GM19395 (cell line): ENCODE data around the gene SPATS2L.
A peak's percentile ranks its signal among the peaks of the same experiment; 100 is the strongest.

Experiments used
- ATAC-seq: cut with Tn5 transposase; IDR thresholded peaks from one replicate; pipeline ENCODE4 v1.9.1; 2021; ENCODE audit warnings: mild to moderate bottlenecking, moderate library complexity; ENCODE audit not compliant: unreplicated experiment

The SPATS2L gene

DNA sequence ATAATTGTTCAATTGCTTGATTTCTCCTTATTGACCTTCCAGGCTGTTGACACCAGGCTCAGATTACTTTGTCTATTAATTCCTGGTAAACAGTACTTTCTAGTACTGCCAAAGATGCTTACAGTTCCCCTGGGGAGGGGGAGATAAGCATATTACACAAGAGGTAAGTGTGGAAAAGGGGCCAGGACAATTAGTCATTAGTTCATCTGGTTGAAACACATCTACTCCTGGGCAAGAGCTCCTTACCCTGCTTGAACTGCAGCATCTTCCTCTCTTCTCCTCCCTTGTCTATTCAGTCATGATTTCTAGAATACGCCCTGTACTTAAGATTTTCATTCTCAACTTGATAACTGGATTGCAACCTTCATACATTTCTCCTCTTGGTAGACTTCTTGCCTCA, 10.4 kb upstream of the SPATS2L start:
- no peak for ATAC-seq

DNA sequence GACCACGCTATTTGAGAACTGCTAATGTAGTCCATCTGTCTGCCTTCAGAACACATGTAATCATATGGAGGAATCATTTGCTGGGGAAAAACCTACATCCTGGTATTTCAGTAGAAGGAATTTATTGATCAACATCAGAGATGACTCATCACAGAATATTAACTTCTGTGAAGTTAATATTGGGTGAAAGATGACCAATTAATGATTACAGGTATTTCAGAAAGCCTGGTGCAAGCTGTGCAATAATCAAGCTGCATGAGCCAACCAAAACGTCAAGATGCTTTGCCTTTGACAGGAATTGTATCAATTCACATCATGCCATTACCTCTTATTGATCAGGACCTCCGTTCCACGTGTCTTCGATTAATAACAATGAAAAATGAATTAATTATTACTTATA, 9.4 kb upstream of the SPATS2L start:
- no peak for ATAC-seq

DNA sequence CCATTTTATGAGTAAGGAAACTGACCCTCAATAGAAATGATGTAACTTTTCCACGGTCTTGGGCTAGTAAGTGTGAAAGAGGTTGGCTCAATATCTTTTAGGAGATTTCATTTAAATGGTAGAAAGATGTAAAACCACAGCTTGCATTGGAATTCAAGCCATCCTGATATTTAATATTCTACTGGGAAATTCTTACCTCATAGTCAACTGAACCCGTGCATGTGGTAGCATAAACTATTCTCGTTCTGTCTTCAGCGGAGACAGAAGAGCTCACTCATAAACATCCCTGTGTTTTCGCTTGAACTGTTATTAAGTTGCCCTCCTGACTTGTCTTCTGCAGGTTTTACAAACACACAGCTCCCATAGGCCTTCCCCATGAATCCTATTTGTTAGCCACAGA, 8.5 kb upstream of the SPATS2L start:
- no peak for ATAC-seq

DNA sequence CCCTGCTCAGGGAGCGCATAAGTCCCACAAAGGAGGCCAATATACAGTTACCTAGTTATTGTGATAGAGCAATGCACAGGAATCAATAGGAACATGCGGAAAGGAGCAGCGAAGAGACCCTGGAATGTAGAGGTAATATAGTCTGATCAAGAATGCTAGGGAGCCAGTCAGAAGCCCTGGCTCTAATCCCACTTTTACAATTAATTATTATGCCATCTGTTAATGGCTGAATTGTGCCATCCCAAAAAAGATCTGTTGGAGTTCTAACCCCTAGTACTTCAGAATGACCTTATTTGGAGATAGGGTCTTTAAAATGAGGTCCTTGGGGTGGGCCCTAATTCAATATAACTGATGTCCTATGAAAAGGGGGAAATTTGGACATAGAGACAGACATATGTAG, 7.7 kb upstream of the SPATS2L start:
- no peak for ATAC-seq

DNA sequence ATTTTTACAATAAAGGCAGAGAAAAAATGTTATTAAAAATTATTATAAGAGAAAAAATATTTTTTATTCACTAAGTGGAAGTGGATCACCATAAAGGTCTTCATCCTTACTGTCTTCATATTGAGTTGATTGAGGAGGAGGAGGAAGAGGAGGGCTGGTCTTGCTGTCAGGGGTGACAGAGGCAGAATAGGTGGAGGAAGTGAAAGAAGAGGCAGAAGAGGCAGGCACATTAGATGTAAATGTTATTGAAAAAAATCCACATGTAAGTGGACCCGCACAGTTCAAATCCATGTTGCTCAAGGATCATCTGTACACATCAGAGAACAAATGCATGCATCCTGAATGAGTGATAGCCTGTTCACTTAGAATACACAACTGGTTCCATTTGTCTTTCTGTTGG, 6.4 kb upstream of the SPATS2L start:
- no peak for ATAC-seq

DNA sequence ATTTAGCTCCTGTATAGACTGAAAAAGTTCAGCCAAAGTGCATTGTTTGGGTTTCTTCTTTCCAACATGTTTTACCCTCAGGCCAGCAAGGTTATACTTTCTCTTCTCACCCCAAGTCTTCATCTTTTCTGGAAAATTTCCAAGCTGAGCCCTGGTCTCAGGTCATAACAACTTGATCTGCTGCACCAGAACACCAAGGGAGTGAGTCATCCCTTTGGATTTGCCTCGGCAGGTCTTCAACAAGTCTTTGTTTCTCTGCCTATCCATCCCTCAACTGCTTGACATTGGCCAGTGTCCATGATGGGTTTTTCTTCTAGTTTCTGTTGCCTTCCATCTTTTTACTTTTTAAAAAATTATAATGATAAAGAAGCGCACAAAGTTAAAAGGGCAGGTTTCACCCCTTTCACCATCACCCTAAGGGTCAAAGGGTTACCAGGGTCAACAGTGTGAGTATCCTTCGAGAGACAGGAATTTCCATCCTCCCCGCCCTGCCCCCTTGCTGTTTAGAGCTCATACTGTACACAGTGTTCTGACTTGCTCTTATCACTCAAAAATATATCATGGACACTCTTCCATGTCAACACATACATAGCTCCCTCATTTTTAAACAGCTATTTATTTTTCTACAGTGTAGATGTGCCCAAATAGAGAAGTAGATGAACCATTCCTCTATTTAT, 5.7 kb upstream of the SPATS2L start:
- no peak for ATAC-seq

DNA sequence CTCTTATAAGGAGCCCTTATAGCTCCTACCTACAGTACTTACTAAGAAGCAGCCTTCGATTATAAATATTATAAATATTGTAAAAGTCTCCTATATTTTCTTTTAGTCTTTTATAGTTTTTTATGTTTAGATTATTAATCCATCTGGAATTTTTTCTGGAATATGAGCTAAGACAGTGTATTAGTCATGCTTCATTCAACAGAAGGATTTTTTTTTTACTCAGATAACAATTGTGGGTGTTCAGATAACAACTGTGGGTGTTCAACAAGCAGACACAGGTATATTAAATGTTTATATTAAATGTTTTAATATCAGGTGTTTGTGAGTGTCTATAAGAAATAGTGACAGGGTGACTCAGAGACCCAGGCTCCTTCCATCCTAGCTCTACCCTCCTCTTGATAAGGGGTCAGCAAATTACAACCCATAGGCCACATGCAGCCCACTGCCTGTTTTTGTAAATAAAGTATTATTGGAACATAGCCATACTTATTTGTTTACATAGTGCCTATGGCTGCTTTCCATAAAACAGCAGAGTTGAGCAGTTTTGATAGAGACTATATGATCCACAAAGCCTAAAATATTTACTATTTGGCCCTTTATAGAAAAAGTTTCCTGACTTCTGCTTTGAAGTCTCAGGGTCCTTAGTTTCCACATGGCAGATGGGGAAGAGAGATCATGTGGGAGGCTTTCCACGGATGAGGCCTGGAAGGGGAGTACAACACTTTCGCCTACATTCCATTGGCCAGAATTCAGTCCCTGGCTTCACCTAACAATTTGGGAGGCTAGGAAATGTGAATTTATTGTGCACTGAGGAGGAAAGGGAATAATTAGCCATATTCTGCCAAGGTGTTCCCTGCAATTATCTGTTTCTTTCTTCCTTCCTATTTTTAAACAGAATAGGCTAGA, 4.3 kb upstream of the SPATS2L start:
- no peak for ATAC-seq

DNA sequence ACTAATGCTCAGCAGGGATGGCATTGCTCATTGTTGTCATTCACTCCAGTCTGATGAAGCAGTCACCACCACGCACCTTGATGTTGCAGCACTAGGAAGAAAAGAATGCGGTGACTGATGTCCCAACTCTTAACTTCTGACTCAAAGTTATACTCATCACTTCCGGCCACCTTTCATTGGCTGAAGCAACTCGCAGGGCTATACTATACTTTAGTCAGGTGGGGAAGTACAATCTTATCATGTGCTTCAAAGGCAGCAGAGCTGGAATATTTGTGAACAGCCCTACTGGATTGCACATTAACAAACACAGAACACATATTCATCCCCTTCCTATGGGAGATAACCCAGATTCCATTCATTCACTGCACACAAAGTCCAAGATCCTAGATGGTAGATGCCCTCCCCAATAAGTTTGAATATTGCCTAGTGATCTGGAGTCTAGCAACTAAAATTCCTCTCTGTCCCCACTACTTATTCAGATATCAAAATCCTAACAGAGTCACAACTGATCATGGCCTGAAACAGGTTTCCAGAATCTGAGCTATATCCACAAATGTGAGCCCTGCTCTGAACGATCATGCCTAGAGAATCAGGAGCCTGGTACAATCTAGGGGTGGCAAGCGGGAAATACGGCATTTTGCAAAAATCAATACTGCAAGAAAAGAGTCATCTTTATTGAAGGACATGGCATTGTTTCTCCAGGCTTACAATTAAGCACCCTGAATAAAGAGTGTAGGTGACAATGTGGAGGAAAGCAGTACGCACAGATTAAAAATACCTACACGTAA, 3.4 kb upstream of the SPATS2L start:
- no peak for ATAC-seq

DNA sequence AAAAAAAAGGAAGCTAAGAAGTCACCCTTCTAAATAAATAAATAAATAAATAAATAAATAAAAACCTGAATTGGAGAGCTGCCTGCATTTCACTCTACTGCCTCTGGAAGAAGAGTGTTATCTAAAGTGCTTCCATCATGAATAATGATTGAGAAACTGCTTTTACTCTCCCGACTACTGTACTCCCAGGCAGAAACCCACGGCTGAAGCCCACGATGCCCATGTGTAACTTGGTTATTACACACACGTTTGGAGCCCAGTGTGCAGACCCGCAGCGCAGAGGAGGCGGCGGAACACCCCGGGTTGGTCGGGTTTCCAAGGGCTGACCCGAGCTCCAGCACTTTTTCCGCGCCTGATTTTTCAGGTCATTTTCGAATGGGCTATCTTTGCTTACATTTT, 697 bp upstream of the SPATS2L start:
- ATAC-seq: peak; percentile 8

DNA sequence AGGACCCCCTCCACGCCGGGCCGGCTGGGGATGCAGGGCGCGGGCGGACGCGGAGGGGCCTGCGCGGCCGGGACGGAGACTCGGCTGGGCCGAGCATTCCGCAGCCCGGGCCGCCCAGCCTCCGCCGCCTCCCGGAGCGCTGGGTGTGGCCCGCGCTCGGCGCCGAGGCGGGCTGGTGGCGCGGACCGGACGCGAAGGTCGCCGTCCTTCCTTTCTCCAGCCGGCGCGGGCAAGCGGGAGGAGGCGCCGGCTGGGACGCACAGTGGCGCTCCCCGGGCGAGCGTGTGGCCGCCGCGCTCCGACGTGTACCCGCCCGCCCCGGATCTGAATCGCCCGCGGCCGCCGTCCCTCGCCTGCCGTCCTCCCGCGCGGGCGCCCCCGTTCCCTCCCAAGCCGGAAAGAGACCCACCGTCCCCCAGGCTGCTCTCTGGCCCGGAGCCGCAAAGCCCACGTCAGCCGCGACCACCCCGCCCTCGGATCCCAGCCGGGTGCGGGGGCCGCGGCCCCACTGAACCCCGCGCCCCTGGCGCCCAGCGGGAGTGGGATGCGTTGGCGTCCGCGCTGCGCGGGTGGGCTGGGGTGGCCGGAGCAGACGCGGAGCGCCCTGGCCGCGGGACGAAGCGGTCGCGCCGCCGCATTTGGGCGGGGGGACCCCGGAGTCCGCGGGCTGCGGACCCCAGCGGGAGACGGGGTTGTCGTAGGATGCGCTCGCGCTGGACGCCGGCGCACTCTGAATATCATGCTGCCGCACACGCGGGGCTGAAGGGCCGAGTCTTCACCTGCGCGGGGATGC, 634 bp downstream of the SPATS2L start:
- peak; percentile 58 for ATAC-seq

DNA sequence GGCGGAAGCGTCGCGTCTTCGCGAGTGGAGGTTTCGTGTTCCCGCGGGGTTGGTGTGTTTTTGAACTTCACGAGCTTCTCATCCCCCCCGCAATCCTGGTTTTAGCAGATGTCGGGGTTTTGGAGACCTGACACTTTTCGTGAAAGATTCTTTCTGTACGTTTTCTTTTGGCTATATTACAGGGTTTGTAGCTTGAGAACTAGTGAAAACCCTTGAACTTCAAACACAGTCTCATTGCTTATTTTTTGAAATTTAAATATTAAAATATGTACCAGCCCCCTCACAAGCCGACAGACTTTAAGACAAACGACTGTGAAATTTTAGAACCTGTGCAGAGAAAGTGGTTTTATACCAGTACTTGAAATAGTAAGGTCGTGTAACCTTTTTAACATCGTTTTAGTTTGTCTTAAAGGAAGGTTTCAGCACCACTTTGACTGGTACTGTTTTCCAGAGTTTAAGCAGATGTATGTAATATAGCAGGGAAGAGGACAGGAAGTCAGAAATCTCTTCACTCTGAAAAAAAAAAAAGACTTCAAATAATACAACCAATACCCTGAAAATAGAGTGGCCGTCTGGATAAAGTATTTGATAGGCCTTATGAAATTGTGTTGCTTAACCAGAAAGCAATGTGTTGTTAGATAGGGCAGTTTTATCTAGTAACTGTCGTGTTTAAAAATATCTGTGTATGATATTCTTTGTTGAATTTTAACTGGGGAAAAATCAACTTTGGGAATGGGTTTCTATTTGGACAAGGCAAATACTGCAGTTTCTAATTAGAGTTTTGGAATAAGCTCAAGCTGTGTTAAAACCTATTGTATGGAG, 1.4 kb downstream of the SPATS2L start:
- no peak for ATAC-seq

DNA sequence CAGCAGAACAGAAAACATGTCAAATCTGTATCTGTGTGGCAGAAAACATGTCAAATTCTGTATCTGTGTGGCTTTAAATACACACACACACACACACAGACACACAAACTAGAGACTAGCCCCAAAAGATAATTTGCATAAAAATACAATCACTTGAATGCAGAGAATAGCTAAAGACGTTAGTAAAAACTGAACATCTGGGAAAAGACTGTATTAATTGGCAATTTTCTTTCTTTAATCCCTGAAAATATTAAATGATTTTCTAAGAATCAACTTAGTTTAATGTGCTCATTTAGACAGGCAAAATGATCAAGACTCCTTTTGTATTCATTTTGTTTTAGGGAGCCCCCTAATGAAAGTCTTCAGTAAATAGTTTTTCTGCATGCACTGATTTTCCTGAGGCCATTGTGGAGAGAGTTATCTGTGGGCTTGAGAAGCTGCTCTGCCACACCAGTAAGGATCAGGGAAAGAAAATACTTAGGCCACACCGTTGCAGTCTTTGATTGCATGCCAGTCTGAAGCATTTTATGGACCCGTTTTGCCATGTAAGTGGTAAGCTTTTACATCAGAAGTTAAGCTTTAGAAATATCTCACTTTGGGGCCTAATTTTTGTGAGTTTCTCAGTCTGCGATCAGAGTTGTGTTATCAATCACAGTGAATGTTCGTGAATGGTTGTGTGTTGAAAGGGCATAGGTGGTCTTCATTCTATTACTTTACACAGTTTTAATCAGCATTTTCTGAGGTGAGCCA, 2.2 kb downstream of the SPATS2L start:
- no peak for ATAC-seq

DNA sequence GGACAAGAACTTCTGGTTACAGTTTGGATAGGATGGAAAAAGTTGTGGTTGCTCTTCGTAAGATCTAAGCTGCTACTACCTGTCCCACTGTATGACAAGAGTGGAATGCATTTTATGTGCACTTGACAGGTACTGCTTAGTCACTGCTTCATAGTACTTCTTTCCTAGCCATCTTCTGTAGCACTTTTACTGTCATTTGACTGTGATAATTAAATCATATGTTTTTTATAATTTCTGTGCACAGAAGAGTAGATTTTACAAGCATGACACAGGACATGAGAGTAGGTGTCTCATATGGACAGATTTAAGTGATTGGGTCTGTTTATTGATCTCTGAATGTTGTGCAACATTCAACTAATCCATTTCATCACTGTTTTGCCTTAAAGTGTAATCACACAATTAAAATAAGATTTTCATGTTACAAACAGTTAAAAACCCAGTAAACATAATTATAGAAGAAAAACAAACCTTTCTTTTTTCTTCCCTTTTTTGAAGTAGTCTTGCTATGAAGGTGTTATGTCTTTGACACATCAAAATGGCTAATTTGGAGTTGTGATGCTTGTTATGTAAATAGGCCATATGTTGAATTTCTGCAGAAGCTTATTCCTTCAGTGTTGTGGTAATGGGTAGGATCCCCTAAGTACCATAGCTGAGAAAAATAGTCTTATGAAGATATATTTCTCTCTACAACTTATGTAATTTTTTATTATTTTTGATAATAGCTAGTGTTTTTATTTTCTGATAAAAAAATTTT, 3.0 kb downstream of the SPATS2L start:
- no peak for ATAC-seq

DNA sequence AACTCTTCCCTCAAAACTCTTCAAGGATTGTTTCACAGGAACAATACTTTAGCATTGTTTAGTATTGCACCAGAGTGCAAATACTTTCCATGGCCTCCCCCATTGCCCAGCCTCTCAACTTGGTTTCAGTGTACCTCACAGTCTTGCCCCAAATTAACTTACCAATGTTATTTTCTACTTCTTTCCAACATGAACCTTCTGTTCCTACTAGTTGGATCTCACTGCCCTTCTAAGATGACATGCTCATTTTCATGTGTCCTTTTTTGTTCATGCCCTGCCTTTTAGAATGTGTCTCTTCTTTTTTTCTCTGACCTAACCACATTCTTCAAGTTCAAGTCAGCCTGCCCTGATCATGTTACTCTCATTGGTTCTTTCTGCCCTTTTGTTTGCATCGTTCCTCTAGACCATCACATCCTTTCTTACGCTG, 4.1 kb downstream of the SPATS2L start:
- ATAC-seq: no peak

DNA sequence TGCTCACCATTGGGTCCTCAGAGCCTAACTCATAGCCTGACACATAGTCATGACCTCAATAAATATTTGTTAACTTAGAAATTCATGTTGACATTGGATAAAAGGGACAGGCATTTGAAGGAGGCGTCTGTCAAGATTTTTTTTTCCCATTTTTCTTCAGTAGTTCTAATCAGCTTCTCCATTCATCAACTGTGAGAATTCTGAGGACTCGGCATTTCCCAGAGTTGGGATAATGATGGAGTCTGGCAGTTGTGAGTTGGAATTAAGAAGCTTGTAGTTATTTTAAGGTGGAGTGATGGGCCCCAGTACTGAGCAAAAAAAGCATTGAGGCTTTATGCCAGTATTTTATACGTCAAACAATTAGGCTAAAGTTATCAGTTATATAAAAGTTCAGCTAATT, 4.6 kb downstream of the SPATS2L start:
- ATAC-seq: no peak

DNA sequence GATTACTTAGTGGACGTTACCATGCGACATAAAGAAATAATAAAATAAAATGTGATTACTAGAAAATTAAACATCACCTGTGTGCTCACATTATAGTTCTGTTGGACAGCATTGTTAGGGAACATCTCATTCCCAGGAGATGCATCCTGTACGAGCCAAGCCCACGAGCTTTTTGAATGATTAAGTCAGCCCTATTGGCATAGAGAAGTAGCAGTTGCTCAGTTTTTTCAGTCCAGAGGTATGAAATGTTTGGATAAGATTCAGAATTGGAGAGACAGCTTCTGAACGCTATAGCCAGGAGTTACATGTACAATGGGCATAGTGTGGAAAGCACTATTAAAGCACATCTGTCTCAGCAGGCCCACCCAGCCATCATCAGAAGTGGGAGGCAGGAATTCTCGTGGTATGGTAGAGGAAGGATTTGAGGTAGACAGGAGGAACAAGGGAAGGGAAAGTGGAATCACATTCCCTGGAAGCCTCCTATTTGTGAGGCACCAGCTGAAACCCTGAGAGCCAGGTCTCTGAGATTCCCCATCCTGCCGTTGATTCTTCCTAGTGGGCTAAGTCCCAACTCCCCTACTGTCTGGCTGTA, 8.6 kb downstream of the SPATS2L start:
- no peak for ATAC-seq

DNA sequence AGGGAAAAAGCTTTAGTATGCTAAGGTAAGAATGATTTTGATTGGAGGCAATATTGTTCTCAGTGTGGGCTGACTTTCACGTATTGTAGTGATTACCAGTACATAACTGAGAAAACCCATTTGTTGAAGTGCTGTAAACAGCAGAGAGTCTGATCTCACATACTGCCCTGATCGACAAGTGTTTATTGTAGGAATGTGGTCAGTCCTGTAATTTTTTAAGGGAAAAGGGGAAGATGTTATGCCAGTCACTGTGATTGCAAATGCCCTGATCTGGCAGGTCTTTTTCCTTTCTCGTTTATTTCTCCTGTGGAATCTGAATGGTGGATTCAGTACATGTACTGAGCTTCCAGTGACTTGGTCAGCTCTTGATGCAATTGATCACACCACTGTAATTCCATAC, 11.5 kb downstream of the SPATS2L start:
- no peak for ATAC-seq

DNA sequence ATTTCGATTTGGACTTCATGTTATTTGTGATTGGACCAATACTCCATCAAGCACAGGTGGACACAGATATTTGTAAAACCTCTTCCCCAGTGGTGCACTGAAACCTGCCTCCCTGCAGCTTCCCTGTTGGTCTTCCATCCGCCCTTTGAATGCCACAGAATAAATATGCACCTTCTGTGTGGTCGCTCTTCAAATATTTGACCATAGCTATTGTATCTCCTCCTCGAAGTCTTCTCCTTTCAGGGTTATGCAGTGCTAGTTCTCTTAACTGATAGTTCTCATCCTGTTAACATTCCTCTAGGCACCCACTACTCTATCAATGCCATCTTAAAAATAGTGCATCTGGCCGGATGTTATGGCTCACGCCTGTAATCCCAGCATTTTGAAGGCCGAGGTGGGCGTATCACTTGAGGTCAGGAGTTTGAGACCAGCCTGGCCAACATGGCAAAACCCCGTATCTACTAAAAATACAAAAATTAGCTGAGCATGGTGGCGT, 12.5 kb downstream of the SPATS2L start:
- no peak for ATAC-seq
